Glomerular visceral epithelial cell (primary cell): Measurements from ENCODE around the gene RPP25L.

Source experiments
- DNase-seq: peaks from one replicate; pipeline ENCODE4 v3.0.0-alpha.2; 2016; ENCODE audit errors: extremely low spot score

Gene RPP25L

GRCh38 chr9:34585946-34586669, 25.8 kb downstream of the RPP25L start:
- no peak for DNase-seq

GRCh38 chr9:34584970-34585369, 26.9 kb downstream of the RPP25L start:
- no peak for DNase-seq

- DNase-seq, result no peak
Observed at GRCh38 chr9:34582787-34583186, 29.1 kb downstream of the RPP25L start.

GRCh38 chr9:34581318-34581717, 30.6 kb downstream of the RPP25L start:
- no peak for DNase-seq

GRCh38 chr9:34580358-34580757, 31.5 kb downstream of the RPP25L start:
- DNase-seq, result no peak

GRCh38 chr9:34579808-34580163, 32.1 kb downstream of the RPP25L start:
- no peak for DNase-seq

GRCh38 chr9:34579104-34579807, 32.6 kb downstream of the RPP25L start:
- no peak for DNase-seq

GRCh38 chr9:34578241-34579103, 33.4 kb downstream of the RPP25L start:
- DNase-seq, result peak; percentile 35

GRCh38 chr9:34577400-34578240, 34.3 kb downstream of the RPP25L start:
- no peak for DNase-seq

- DNase-seq, result no peak
Observed at GRCh38 chr9:34576597-34577399, 35.1 kb downstream of the RPP25L start.

GRCh38 chr9:34575862-34576596, 35.9 kb downstream of the RPP25L start:
- DNase-seq, result no peak

- DNase-seq, result no peak
Observed at GRCh38 chr9:34575241-34575640, 36.7 kb downstream of the RPP25L start.

- DNase-seq, result no peak
Observed at GRCh38 chr9:34574571-34574970, 37.3 kb downstream of the RPP25L start.

GRCh38 chr9:34573599-34574325, 38.1 kb downstream of the RPP25L start:
- no peak for DNase-seq

- no peak for DNase-seq
Observed at GRCh38 chr9:34572628-34573027, 39.3 kb downstream of the RPP25L start.

GRCh38 chr9:34572092-34572491, 39.8 kb downstream of the RPP25L start:
- DNase-seq, result no peak

GRCh38 chr9:34571481-34571810, 40.5 kb downstream of the RPP25L start:
- DNase-seq, result no peak

GRCh38 chr9:34570809-34571480, 41.0 kb downstream of the RPP25L start:
- no peak for DNase-seq

GRCh38 chr9:34570376-34570775, 41.5 kb downstream of the RPP25L start:
- DNase-seq, result no peak
